Inferior parietal cortex (tissue), 1 donor: Measurements from ENCODE around the gene NPAS3.

Source experiments
- DNase-seq: peaks from one replicate; pipeline ENCODE4 v3.0.0-alpha.2; 2016; ENCODE audit errors: extremely low spot score

Gene NPAS3

GRCh38 chr14:33554988-33555387 lies 616.3 kb downstream of the NPAS3 start:
- DNase-seq: no peak

GRCh38 chr14:33555710-33556350 lies 617.2 kb downstream of the NPAS3 start:
- DNase-seq: no peak

- no peak for DNase-seq
Measured at GRCh38 chr14:33556382-33557121, 617.9 kb downstream of the NPAS3 start.

- DNase-seq: no peak
Measured at GRCh38 chr14:33560718-33561431, 622.2 kb downstream of the NPAS3 start.

GRCh38 chr14:33561488-33562175 lies 623.0 kb downstream of the NPAS3 start:
- DNase-seq: no peak

GRCh38 chr14:33563191-33563900 lies 624.7 kb downstream of the NPAS3 start:
- DNase-seq: no peak

- DNase-seq: no peak
Measured at GRCh38 chr14:33563901-33564197, 625.2 kb downstream of the NPAS3 start.

GRCh38 chr14:33564774-33565630 lies 626.3 kb downstream of the NPAS3 start:
- DNase-seq: no peak

- no peak for DNase-seq
Measured at GRCh38 chr14:33566082-33566481, 627.4 kb downstream of the NPAS3 start.

GRCh38 chr14:33567023-33567728 lies 628.5 kb downstream of the NPAS3 start:
- no peak for DNase-seq

- DNase-seq: no peak
Measured at GRCh38 chr14:33567731-33568130, 629.1 kb downstream of the NPAS3 start.

- DNase-seq: no peak
Measured at GRCh38 chr14:33568935-33569579, 630.4 kb downstream of the NPAS3 start.

GRCh38 chr14:33569821-33570687 lies 631.4 kb downstream of the NPAS3 start:
- no peak for DNase-seq

- DNase-seq: no peak
Measured at GRCh38 chr14:33570694-33571310, 632.1 kb downstream of the NPAS3 start.

GRCh38 chr14:33573301-33573880 lies 634.7 kb downstream of the NPAS3 start:
- DNase-seq: no peak

GRCh38 chr14:33576014-33576413 lies 637.3 kb downstream of the NPAS3 start:
- no peak for DNase-seq

GRCh38 chr14:33578461-33579216 lies 640.0 kb downstream of the NPAS3 start:
- DNase-seq: no peak
